PC-3 (cell line): Measurements from ENCODE around the gene BNIP5. TPM values are rescaled to one million over a fixed set of nuclear protein-coding genes. Genes with fewer than 3 reads are reported as not detected.

Experiments
- ATAC-seq: fragments of 200-7000 bp; cut with Tn5 transposase; 2 replicates; pipeline ENCODE4 v1.9.1; 2020; ENCODE audit warnings: mild to moderate bottlenecking, moderate library complexity
- BruUV-seq: library from RNA; stranded (reverse); fragments of 400-500 nt; replicated peaks from 2 replicates; lab custom pipeline; 2021; lab: Mats Ljungman, UMichigan
- CTCF ChIA-PET: fragments of 300-600 bp; sonication (Branson Sonifier 250); formaldehyde crosslinking; loops from one replicate; lab custom pipeline; 2022; ENCODE audit warnings: antibody characterized with exemption; lab: Charles Lee
- POLR2A ChIA-PET: fragments of 300-600 bp; sonication (Branson Sonifier 250); formaldehyde crosslinking; loops from one replicate; lab custom pipeline; 2022; ENCODE audit warnings: antibody characterized with exemption; ENCODE audit not compliant: unreplicated experiment; lab: Charles Lee
- DNase-seq: peaks from one replicate; pipeline ENCODE4 v3.0.0-alpha.2; 2015
- H2AFZ ChIP-seq: fragments of 300-600 bp; sonication (generic); 2 replicates; pipeline ENCODE4 v1.6.0; 2016; ENCODE audit warnings: antibody characterized with exemption, low read length
- H3F3A ChIP-seq: fragments of 300-600 bp; sonication (generic); one replicate; pipeline ENCODE4 v1.6.0; 2017; ENCODE audit warnings: antibody characterized with exemption, low read length, control low read depth, mild to moderate bottlenecking; ENCODE audit not compliant: unreplicated experiment
- H3K27ac ChIP-seq: fragments of 300-600 bp; sonication (generic); 2 replicates; pipeline ENCODE4 v1.5.1; 2016; ENCODE audit warnings: mild to moderate bottlenecking, low read length
- H3K27me3 ChIP-seq: fragments of 300-600 bp; sonication (generic); 2 replicates; pipeline ENCODE4 v1.6.1; 2016; ENCODE audit warnings: low read length, mixed read lengths
- H3K36me3 ChIP-seq: fragments of 300-600 bp; sonication (generic); 2 replicates; pipeline ENCODE4 v1.6.1; 2016; ENCODE audit warnings: low read depth, mixed run types, low read length, mixed read lengths
- H3K4me1 ChIP-seq: fragments of 300-600 bp; sonication (generic); 2 replicates; pipeline ENCODE4 v1.5.1; 2016; ENCODE audit warnings: low read length; ENCODE audit not compliant: insufficient read depth
- H3K4me2 ChIP-seq: fragments of 300-600 bp; sonication (generic); 2 replicates; pipeline ENCODE4 v1.6.0; 2016; ENCODE audit warnings: low read length
- H3K4me3 ChIP-seq: fragments of 300-600 bp; sonication (generic); 2 replicates; pipeline ENCODE4 v1.5.1; 2016; ENCODE audit warnings: mild to moderate bottlenecking, low read length, mixed read lengths
- H3K79me2 ChIP-seq: fragments of 300-600 bp; sonication (generic); 2 replicates; pipeline ENCODE4 v1.6.1; 2017; ENCODE audit warnings: low read length, mixed read lengths
- H3K9ac ChIP-seq: fragments of 300-600 bp; sonication (generic); 2 replicates; pipeline ENCODE4 v1.6.0; 2016; ENCODE audit warnings: mild to moderate bottlenecking, low read length
- H3K9me2 ChIP-seq: fragments of 300-600 bp; sonication (generic); replicated peaks from 2 replicates; pipeline ENCODE4 v1.6.1; 2016; ENCODE audit warnings: mixed run types, low read length, mixed read lengths
- H3K9me3 ChIP-seq: fragments of 300-600 bp; sonication (generic); 2 replicates; pipeline ENCODE4 v1.6.1; 2016; ENCODE audit warnings: low read length, mixed read lengths
- H4K20me1 ChIP-seq: fragments of 300-600 bp; sonication (generic); 2 replicates; pipeline ENCODE4 v1.6.1; 2016; ENCODE audit warnings: low read length, mixed read lengths
- EZH2 ChIP-seq: fragments of 300-600 bp; sonication (generic); IDR thresholded peaks from one replicate; pipeline ENCODE4 v1.6.1; 2017; ENCODE audit warnings: antibody characterized with exemption, mild to moderate bottlenecking, low read length; ENCODE audit not compliant: unreplicated experiment
- EZH2phosphoT487 ChIP-seq: fragments of 300-600 bp; sonication (generic); IDR thresholded peaks from 2 replicates; pipeline ENCODE4 v1.6.1; 2018; ENCODE audit warnings: mild to moderate bottlenecking, antibody characterized with exemption, low read length, borderline replicate concordance
- intact Hi-C: fragments of 100-400 bp; cut with micrococcal nuclease; formaldehyde crosslinking; loops from 2 replicates; pipeline ENCODE4 v1.9.0; 2023
- total RNA-seq: library from RNA; depleted of rRNA; stranded (reverse); fragments of >200 nt; gene quantifications from 2 replicates; pipeline ENCODE4 v1.2.3, GENCODE V29; 2014
- TF ChIP-seq, protein P1 (sequence below): fragments of 300-600 bp; sonication (generic); conservative IDR thresholded peaks from 2 replicates; pipeline ENCODE4 v1.5.1; 2017; ENCODE audit warnings: antibody characterized with exemption, low read depth, mild to moderate bottlenecking, low read length

The BNIP5 gene
- total RNA-seq, 1 experiment from 2014 or later = not detected

DNA sequence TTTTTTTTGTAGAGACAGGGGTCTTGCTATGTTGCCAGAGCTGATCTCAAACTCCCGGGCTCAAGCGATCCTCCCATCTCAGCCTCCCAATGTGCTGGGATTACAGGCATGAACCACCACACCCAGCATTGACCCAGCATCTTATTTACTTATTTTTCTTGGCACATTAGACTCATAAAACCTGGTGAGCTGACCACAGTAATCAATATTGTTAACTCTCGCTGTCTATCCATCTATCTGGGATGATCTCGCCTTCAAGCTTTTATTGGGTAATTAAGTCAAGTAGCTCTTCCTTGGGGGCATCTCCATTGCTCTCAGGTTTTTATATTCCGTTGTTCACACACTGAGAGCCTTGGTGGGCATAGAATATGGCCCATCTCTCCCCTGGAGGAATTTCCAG lies 49.8 kb downstream of the BNIP5 start:
- DNase-seq (no peak), ATAC-seq (no peak)
- intact Hi-C loops = no loop called here
- Histone ChIP-seq H3K9ac (no peak overlapping the region), H4K20me1 (no peaks in the 10 kb centered on the region), H3K4me1 (no peaks in the 10 kb centered on the region; the same call in 1 of the 2 replicates), H3K4me2 (no peak overlapping the region), H3K27ac (no peak overlapping the region), H3F3A (no peaks in the 10 kb centered on the region), H2AFZ (no peak overlapping the region), H3K79me2 (no peaks in the 10 kb centered on the region), H3K27me3 (peaks cover 4% of the 10 kb centered on the region; the same call in 1 of the 2 replicates), H3K4me3 (no peak overlapping the region), H3K9me2 (no peaks in the 10 kb centered on the region), H3K36me3 (no peaks in the 10 kb centered on the region), H3K9me3 (no peaks in the 10 kb centered on the region)
- TF ChIP-seq EZH2 = no peak
- TF ChIP-seq, protein P1, sequence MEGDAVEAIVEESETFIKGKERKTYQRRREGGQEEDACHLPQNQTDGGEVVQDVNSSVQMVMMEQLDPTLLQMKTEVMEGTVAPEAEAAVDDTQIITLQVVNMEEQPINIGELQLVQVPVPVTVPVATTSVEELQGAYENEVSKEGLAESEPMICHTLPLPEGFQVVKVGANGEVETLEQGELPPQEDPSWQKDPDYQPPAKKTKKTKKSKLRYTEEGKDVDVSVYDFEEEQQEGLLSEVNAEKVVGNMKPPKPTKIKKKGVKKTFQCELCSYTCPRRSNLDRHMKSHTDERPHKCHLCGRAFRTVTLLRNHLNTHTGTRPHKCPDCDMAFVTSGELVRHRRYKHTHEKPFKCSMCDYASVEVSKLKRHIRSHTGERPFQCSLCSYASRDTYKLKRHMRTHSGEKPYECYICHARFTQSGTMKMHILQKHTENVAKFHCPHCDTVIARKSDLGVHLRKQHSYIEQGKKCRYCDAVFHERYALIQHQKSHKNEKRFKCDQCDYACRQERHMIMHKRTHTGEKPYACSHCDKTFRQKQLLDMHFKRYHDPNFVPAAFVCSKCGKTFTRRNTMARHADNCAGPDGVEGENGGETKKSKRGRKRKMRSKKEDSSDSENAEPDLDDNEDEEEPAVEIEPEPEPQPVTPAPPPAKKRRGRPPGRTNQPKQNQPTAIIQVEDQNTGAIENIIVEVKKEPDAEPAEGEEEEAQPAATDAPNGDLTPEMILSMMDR = no peak
- no peak for TF ChIP-seq EZH2phosphoT487
- ChIA-PET POLR2A (no interaction called here), CTCF (interaction anchor here (0.6 to 0.7 kb wide), 2 partner anchors 99 to 331 kb away, joined by 10 to 11 read pairs; no protein-coding TSS in a partner anchor)
- BruUV-seq = no TSS peak

DNA sequence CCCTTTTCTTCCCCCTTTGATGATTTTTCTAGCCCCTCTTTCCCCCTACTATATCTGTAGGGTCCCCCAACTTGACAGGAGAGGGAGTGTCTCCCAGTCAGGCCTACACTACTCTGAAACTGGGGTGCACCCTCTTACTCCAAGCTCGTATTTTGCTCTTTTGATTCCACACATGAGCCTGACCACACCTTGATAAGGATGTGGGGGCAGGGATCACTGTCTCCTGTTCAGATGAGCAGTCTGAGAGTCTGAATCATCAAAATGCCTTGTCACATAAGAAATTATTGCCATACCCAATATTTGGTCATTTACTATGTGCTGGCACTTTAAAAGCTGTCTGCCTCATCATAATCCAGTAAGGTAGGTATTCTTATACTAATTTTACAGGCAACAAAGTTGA lies 50.9 kb downstream of the BNIP5 start:
- Histone ChIP-seq H3K27me3 (peaks cover 12% of the 10 kb centered on the region; the same call in 1 of the 2 replicates), H3K4me1 (no peaks in the 10 kb centered on the region; the same call in 1 of the 2 replicates), H3K36me3 (no peaks in the 10 kb centered on the region), H4K20me1 (no peaks in the 10 kb centered on the region), H3F3A (no peaks in the 10 kb centered on the region), H3K27ac (no peak overlapping the region), H3K79me2 (no peaks in the 10 kb centered on the region), H3K9me3 (no peaks in the 10 kb centered on the region), H3K4me3 (no peak overlapping the region), H3K9ac (no peak overlapping the region), H2AFZ (no peak overlapping the region), H3K4me2 (no peak overlapping the region), H3K9me2 (no peaks in the 10 kb centered on the region)
- ChIA-PET POLR2A (no interaction called here), CTCF (no interaction called here)
- DNase-seq (no peak), ATAC-seq (no peak)
- no TSS peak for BruUV-seq
- intact Hi-C loops = no loop called here
- TF ChIP-seq EZH2 = no peak
- no peak for TF ChIP-seq EZH2phosphoT487
- TF ChIP-seq, protein P1 = no peak

DNA sequence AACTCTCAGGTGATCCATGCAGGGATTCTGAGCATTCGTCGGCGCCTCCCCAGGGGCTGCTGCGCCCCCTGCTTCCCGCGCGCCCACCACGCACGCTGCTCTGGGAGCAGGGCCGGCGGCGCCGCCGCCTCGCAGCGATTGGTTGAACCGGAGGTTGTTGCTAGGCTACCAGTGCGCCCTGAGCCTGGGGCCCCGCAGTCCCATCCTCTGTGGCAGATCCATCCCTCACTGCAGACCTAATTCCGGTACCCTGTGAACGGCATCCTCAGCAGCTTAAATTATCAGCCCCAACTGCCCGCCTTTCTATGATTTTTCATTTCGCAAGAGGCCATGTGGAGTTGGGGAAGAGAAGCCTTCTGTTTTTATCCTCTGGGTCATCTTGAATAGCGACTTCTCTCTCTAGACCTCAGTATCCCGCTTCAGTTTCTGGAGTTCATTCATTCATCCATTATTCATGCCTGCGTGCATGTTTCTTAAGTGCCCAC lies 51.5 kb downstream of the BNIP5 start:
- no peak overlapping the region for H3K4me2 ChIP-seq
- no peaks in the 10 kb centered on the region for H3K4me1 ChIP-seq
- no peak overlapping the region for H3K27ac ChIP-seq
- BruUV-seq = no TSS peak
- ChIA-PET CTCF (no interaction called here), POLR2A (no interaction called here)
- H3K9ac ChIP-seq = no peak overlapping the region
- H3F3A ChIP-seq = no peaks in the 10 kb centered on the region
- H3K9me3 ChIP-seq = no peaks in the 10 kb centered on the region
- H2AFZ ChIP-seq = no peak overlapping the region
- no peaks in the 10 kb centered on the region for H4K20me1 ChIP-seq
- no peaks in the 10 kb centered on the region for H3K9me2 ChIP-seq
- peaks cover 18% of the 10 kb centered on the region for H3K27me3 ChIP-seq
- H3K36me3 ChIP-seq = no peaks in the 10 kb centered on the region
- intact Hi-C loops = no loop called here
- H3K4me3 ChIP-seq = no peak overlapping the region
- ATAC-seq = no peak
- DNase-seq = no peak
- TF ChIP-seq EZH2 (no peak), EZH2phosphoT487 (no peak)
- TF ChIP-seq, protein P1 = no peak
- H3K79me2 ChIP-seq = no peaks in the 10 kb centered on the region
